IMR-90 (cell line): Measurements from ENCODE around the gene PNCK. TPM values are rescaled to one million over a fixed set of nuclear protein-coding genes. Genes with fewer than 3 reads are reported as not detected.

Experiments used
- ATAC-seq: fragments of 200-7000 bp; cut with Tn5 transposase; 2 replicates; pipeline ENCODE4 v1.9.1; 2020; ENCODE audit warnings: low read depth, mild to moderate bottlenecking, moderate library complexity
- BruUV-seq: library from RNA; stranded (reverse); fragments of 400-500 nt; replicated peaks from 2 replicates; lab custom pipeline; 2021; lab: Mats Ljungman, UMichigan
- CTCF ChIA-PET: fragments of 300-600 bp; formaldehyde crosslinking; extraction: SDS; loops from one replicate; lab custom pipeline; 2021; ENCODE audit warnings: antibody characterized with exemption; lab: Yijun Ruan, JAX
- POLR2A ChIA-PET: fragments of 300-600 bp; sonication (Branson Sonifier 250); formaldehyde crosslinking; loops from one replicate; lab custom pipeline; 2022; ENCODE audit warnings: antibody characterized with exemption; ENCODE audit not compliant: unreplicated experiment; lab: Charles Lee
- DNase-seq: peaks from one replicate; pipeline ENCODE4 v3.0.0; 2013
- H2AFZ ChIP-seq: replicated peaks from 2 replicates; pipeline ENCODE3; 2013; ENCODE audit warnings: low read length, mild to moderate bottlenecking; ENCODE audit not compliant: poor library complexity
- H2AK5ac ChIP-seq: 2 replicates; pipeline ENCODE4 v1.6.1; 2013; ENCODE audit warnings: low read depth, low read length, inconsistent platforms
- H2AK9ac ChIP-seq: replicated peaks from 2 replicates; pipeline ENCODE3; 2013; ENCODE audit warnings: mild to moderate bottlenecking, low read depth, low read length, moderate library complexity; ENCODE audit not compliant: poor library complexity
- H2BK120ac ChIP-seq: 2 replicates; pipeline ENCODE4 v1.6.1; 2013; ENCODE audit warnings: low read depth, low read length, inconsistent platforms
- H2BK15ac ChIP-seq: 3 replicates; pipeline ENCODE4 v1.6.1; 2013; ENCODE audit warnings: low read depth, low read length, inconsistent platforms
- H2BK20ac ChIP-seq: 2 replicates; pipeline ENCODE4 v1.6.1; 2013; ENCODE audit warnings: low read depth, mild to moderate bottlenecking, inconsistent platforms, low read length, moderate library complexity
- H2BK5ac ChIP-seq: 2 replicates; pipeline ENCODE4 v1.6.1; 2013; ENCODE audit warnings: mild to moderate bottlenecking, low read depth, low read length, inconsistent platforms; ENCODE audit not compliant: poor library complexity, severe bottlenecking
- H3K14ac ChIP-seq: replicated peaks from 2 replicates; pipeline ENCODE4 v1.6.1; 2013; ENCODE audit warnings: low read depth, low read length, inconsistent platforms
- H3K18ac ChIP-seq: 2 replicates; pipeline ENCODE4 v1.6.1; 2013; ENCODE audit warnings: low read depth, low read length, control low read depth
- H3K23ac ChIP-seq: 2 replicates; pipeline ENCODE4 v1.6.1; 2013; ENCODE audit warnings: low read depth, low read length, inconsistent platforms
- H3K27ac ChIP-seq: 2 replicates; pipeline ENCODE4 v1.5.1; 2013; ENCODE audit warnings: mild to moderate bottlenecking, control low read depth, low read length; ENCODE audit not compliant: insufficient read depth
- H3K27me3 ChIP-seq: 2 replicates; pipeline ENCODE4 v1.6.1; 2013; ENCODE audit warnings: low read length; ENCODE audit not compliant: control insufficient read depth, insufficient read depth
- H3K36me3 ChIP-seq: 2 replicates; pipeline ENCODE4 v1.6.1; 2013; ENCODE audit warnings: low read length, mixed read lengths; ENCODE audit not compliant: control insufficient read depth, insufficient read depth
- H3K4ac ChIP-seq: 2 replicates; pipeline ENCODE4 v1.6.1; 2013; ENCODE audit warnings: low read depth, low read length, inconsistent platforms
- H3K4me1 ChIP-seq: 2 replicates; pipeline ENCODE4 v1.6.1; 2013; ENCODE audit warnings: low read length, mixed read lengths; ENCODE audit not compliant: control insufficient read depth, insufficient read depth
- H3K4me2 ChIP-seq: 2 replicates; pipeline ENCODE4 v1.6.1; 2013; ENCODE audit warnings: low read depth, mild to moderate bottlenecking, control low read depth, low read length, moderate library complexity
- H3K4me3 ChIP-seq: 2 replicates; pipeline ENCODE4 v1.5.1; 2013; ENCODE audit warnings: low read depth, mild to moderate bottlenecking, control low read depth, low read length, moderate library complexity; ENCODE audit not compliant: insufficient read depth
- H3K56ac ChIP-seq: 2 replicates; pipeline ENCODE4 v1.6.1; 2013; ENCODE audit warnings: low read length, inconsistent platforms; ENCODE audit not compliant: insufficient read depth; ENCODE audit errors: extremely low read depth
- H3K79me1 ChIP-seq, 2 experiments: 2 replicates each; pipeline ENCODE4 v1.6.1; 2013; ENCODE audit warnings: low read length in 2 of 2, inconsistent platforms in 1 of 2, low read depth in 1 of 2
- H3K9ac ChIP-seq: 2 replicates; pipeline ENCODE4 v1.6.1; 2013; ENCODE audit warnings: low read depth, low read length, control low read depth
- H3K9me1 ChIP-seq: 2 replicates; pipeline ENCODE4 v1.6.1; 2013; ENCODE audit warnings: low read length, inconsistent platforms; ENCODE audit not compliant: insufficient read depth
- H3K9me3 ChIP-seq: 2 replicates; pipeline ENCODE4 v1.6.1; 2013; ENCODE audit warnings: low read length; ENCODE audit not compliant: control insufficient read depth, insufficient read depth
- H4K20me1 ChIP-seq: 2 replicates; pipeline ENCODE4 v1.6.1; 2013; ENCODE audit warnings: low read length, inconsistent platforms; ENCODE audit not compliant: insufficient read depth
- H4K5ac ChIP-seq: 2 replicates; pipeline ENCODE4 v1.6.1; 2013; ENCODE audit warnings: mild to moderate bottlenecking, low read depth, low read length, control low read depth
- H4K8ac ChIP-seq, 2 experiments: 2 replicates each; pipeline ENCODE4 v1.6.1; 2013; ENCODE audit warnings: low read depth in 2 of 2, low read length in 2 of 2, control low read depth in 1 of 2, inconsistent platforms in 1 of 2
- H4K91ac ChIP-seq: 2 replicates; pipeline ENCODE4 v1.6.1; 2013; ENCODE audit warnings: low read depth, low read length, inconsistent platforms; ENCODE audit not compliant: insufficient read depth
- BHLHE40 ChIP-seq: fragments of 150-350 bp; IDR thresholded peaks from 2 replicates; pipeline ENCODE4 v1.6.1; 2016; ENCODE audit warnings: mild to moderate bottlenecking, low read depth, low read length
- CEBPB ChIP-seq: IDR thresholded peaks from 2 replicates; pipeline ENCODE4 v1.6.1; 2012; ENCODE audit warnings: low read depth, low read length, improper control_type of control experiment
- CHD1 ChIP-seq: IDR thresholded peaks from 2 replicates; pipeline ENCODE4 v1.6.1; 2012; ENCODE audit warnings: low read depth, low read length, improper control_type of control experiment
- MAFK ChIP-seq: IDR thresholded peaks from 2 replicates; pipeline ENCODE4 v1.6.1; 2012; ENCODE audit warnings: low read depth, low read length, improper control_type of control experiment
- POLR2A ChIP-seq: IDR thresholded peaks from 2 replicates; pipeline ENCODE4 v1.6.1; 2012; ENCODE audit warnings: mild to moderate bottlenecking, low read depth, low read length
- RAD21 ChIP-seq: IDR thresholded peaks from 2 replicates; pipeline ENCODE4 v1.6.1; 2012; ENCODE audit warnings: low read length, improper control_type of control experiment
- SMC3 ChIP-seq: fragments of 150-350 bp; IDR thresholded peaks from 2 replicates; pipeline ENCODE4 v1.6.1; 2016; ENCODE audit warnings: low read depth, mild to moderate bottlenecking, antibody characterized with exemption, low read length, moderate library complexity
- WGBS, 2 experiments: methylation state at CpG; one replicate each; pipeline versions ENCODE4 v1.1.5 to v1.1.7; 2013; ENCODE audit warnings: missing lambda C conversion rate in 2 of 2; ENCODE audit not compliant: insufficient read length in 1 of 2; ENCODE audit errors: extremely low coverage in 2 of 2; 5-methylcytosine and 5-hydroxymethylcytosine counted together
- dilution Hi-C: fragments of 300-500 bp; cut with HindIII; formaldehyde crosslinking; loops from one replicate; pipeline ENCODE4 v1.14.3; 2018; ENCODE audit warnings: low sequenced_read_pairs; ENCODE audit not compliant: unreplicated experiment
- in situ Hi-C: fragments of 300-500 bp; cut with MboI; formaldehyde crosslinking; loops from 3 replicates; pipeline ENCODE4 v1.14.3; 2019; ENCODE audit warnings: low sequenced_read_pairs, inconsistent platforms, mixed read lengths
- intact Hi-C: fragments of 100-400 bp; cut with micrococcal nuclease; formaldehyde crosslinking; loops from 2 replicates; pipeline ENCODE4 v1.10.0; 2022
- polyA plus RNA-seq, 3 experiments: library from polyadenylated mRNA; depleted of rRNA; stranded (reverse); fragments of >200 nt; gene quantifications; 2 replicates each; pipeline ENCODE4 v1.2.3, GENCODE V29; 2012; ENCODE audit warnings: low replicate concordance in 1 of 3
- total RNA-seq: library from RNA; depleted of rRNA; stranded (reverse); fragments of >200 nt; gene quantifications from 2 replicates; pipeline ENCODE4 v1.2.3, GENCODE V29; 2012
- TF ChIP-seq, protein P1 (sequence below): conservative IDR thresholded peaks from 2 replicates; pipeline ENCODE4 v1.5.1; 2012; ENCODE audit warnings: mild to moderate bottlenecking, low read depth, low read length, improper control_type of control experiment

PNCK gene
- total and polyA plus RNA-seq, 2 of the 4 experiments (the other 2 are of a cell fraction): 0.18 to 0.22 TPM

DNA sequence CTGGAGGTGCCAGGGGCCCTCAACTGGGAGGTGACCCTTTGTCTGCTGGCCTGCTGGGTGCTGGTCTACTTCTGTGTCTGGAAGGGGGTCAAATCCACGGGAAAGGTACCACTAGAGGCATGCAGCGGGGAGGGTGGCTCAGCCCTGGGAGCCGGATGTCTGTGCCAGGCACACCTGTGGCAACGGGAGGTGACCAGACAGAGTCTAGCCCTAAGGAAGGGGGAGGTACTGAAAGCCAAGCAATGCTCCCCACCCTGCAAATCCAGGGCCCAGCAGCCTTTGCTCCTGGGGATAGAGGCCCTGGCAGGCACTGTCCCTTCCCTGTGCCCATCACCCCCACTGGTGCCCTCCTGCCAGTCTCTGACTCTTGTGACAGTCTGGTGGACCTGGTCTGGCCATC lies 18.4 kb upstream of the PNCK start:
- Histone ChIP-seq H3K4me1 (peaks cover 9% of the 10 kb centered on the region), H4K91ac (no peak overlapping the region), H4K5ac (no peak overlapping the region), H2BK15ac (no peak overlapping the region), H3K79me1 (0 out of 4 replicates have a peak, but pooled peaks cover 0 to 6% of the 10 kb centered on the region in 2 experiments), H3K14ac (no peak overlapping the region), H3K18ac (no peak overlapping the region), H2BK20ac (no peak overlapping the region), H2AK5ac (no peak overlapping the region), H3K4ac (no peak overlapping the region), H3K27ac (no peak overlapping the region), H2BK5ac (no peak overlapping the region), H2BK120ac (no peak overlapping the region), H3K27me3 (no peaks in the 10 kb centered on the region), H4K8ac (no peak overlapping the region), H3K9me3 (no peaks in the 10 kb centered on the region), H3K9ac (no peak overlapping the region), H3K23ac (no peak overlapping the region), H3K9me1 (peaks cover 5% of the 10 kb centered on the region; the same call in 1 of the 2 replicates), H2AFZ (no peak overlapping the region), H3K36me3 (peaks cover 7% of the 10 kb centered on the region), H3K4me3 (no peak overlapping the region), H2AK9ac (no peak overlapping the region), H3K56ac (no peak overlapping the region), H4K20me1 (peaks cover 12% of the 10 kb centered on the region), H3K4me2 (no peak overlapping the region)
- intact Hi-C loops (no loop called here), dilution Hi-C loops (no loop called here), in situ Hi-C loops (no loop called here)
- WGBS, 2 experiments: no CpG with 5 or more reads among the region's 4 CpGs
- DNase-seq (no peak), ATAC-seq (no peak)
- ChIA-PET CTCF (no interaction called here), POLR2A (no interaction called here)
- no TSS peak for BruUV-seq
- TF ChIP-seq RAD21 (no peak), POLR2A (no peak), MAFK (no peak), SMC3 (no peak), CHD1 (no peak), BHLHE40 (no peak), CEBPB (no peak)
- TF ChIP-seq, protein P1, sequence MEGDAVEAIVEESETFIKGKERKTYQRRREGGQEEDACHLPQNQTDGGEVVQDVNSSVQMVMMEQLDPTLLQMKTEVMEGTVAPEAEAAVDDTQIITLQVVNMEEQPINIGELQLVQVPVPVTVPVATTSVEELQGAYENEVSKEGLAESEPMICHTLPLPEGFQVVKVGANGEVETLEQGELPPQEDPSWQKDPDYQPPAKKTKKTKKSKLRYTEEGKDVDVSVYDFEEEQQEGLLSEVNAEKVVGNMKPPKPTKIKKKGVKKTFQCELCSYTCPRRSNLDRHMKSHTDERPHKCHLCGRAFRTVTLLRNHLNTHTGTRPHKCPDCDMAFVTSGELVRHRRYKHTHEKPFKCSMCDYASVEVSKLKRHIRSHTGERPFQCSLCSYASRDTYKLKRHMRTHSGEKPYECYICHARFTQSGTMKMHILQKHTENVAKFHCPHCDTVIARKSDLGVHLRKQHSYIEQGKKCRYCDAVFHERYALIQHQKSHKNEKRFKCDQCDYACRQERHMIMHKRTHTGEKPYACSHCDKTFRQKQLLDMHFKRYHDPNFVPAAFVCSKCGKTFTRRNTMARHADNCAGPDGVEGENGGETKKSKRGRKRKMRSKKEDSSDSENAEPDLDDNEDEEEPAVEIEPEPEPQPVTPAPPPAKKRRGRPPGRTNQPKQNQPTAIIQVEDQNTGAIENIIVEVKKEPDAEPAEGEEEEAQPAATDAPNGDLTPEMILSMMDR: no peak
